Naive thymus-derived CD4-positive, alpha-beta T cell (primary cell): ENCODE measurements around the gene YPEL1. TPM values are rescaled to one million over a fixed set of nuclear protein-coding genes. Genes with fewer than 3 reads are reported as not detected.

Experiments
- ATAC-seq: fragments of 150-1000 bp; cut with Tn5 transposase; 2 replicates; pipeline ENCODE4 v1.10.0; 2021; ENCODE audit warnings: mild to moderate bottlenecking, moderate library complexity
- CTCF ChIA-PET: fragments of 350-600 bp; sonication (Branson Sonifier 250); formaldehyde crosslinking; loops from one replicate; lab custom pipeline; 2021; ENCODE audit warnings: antibody characterized with exemption; lab: Charles Lee
- POLR2A ChIA-PET: fragments of 350-600 bp; sonication (Branson Sonifier 250); formaldehyde crosslinking; loops from one replicate; lab custom pipeline; 2021; ENCODE audit warnings: antibody characterized with exemption, inconsistent platforms; lab: Charles Lee
- DNase-seq, 9 donors: peaks; one replicate each; pipeline versions ENCODE4 v3.0.0 to v3.0.0-alpha.2; 2020 to 2022; ENCODE audit warnings: mixed read lengths in 1 of 9
- H3K27ac ChIP-seq: one replicate; pipeline ENCODE4 v1.7.0; 2013; ENCODE audit warnings: mild to moderate bottlenecking, low read depth, low read length, moderate library complexity
- H3K27me3 ChIP-seq, 2 donors: one replicate each; pipeline ENCODE4 v1.7.0; 2013; ENCODE audit warnings: low read length in 2 of 2, mild to moderate bottlenecking in 2 of 2, moderate library complexity in 2 of 2; ENCODE audit not compliant: control insufficient read depth in 2 of 2, insufficient read depth in 2 of 2
- H3K36me3 ChIP-seq, 3 experiments: 1 replicate in 2 of 3; 2 replicates in 1 of 3; pipeline ENCODE4 v1.7.0; 2013; ENCODE audit warnings: low read length in 3 of 3, mild to moderate bottlenecking in 3 of 3, moderate library complexity in 1 of 3; ENCODE audit not compliant: insufficient read depth in 3 of 3, control insufficient read depth in 2 of 3
- H3K4me1 ChIP-seq, 2 donors: one replicate each; pipeline ENCODE4 v1.7.0; 2013; ENCODE audit warnings: low read length in 2 of 2, mild to moderate bottlenecking in 2 of 2, moderate library complexity in 1 of 2; ENCODE audit not compliant: control insufficient read depth in 2 of 2, insufficient read depth in 2 of 2
- H3K4me3 ChIP-seq: 2 replicates; pipeline ENCODE4 v1.7.0; 2013; ENCODE audit warnings: mild to moderate bottlenecking, low read length
- H3K9me3 ChIP-seq, 3 experiments: 1 replicate in 2 of 3; 2 replicates in 1 of 3; pipeline ENCODE4 v1.7.0; 2013; ENCODE audit warnings: low read length in 3 of 3; ENCODE audit not compliant: control insufficient read depth in 2 of 3
- H3K27ac Mint-ChIP-seq, 9 donors: one replicate each; pipeline ENCODE4 v1.8.0; 2020 to 2022; ENCODE audit warnings: mixed read lengths in 9 of 9, mild to moderate bottlenecking in 8 of 9, moderate library complexity in 5 of 9, inconsistent platforms in 2 of 9
- H3K27me3 Mint-ChIP-seq, 5 donors: one replicate each; pipeline ENCODE4 v1.8.0; 2021 to 2022; ENCODE audit warnings: mixed read lengths in 5 of 5, mild to moderate bottlenecking in 1 of 5
- H3K36me3 Mint-ChIP-seq, 5 donors: one replicate each; pipeline ENCODE4 v1.8.0; 2020 to 2022; ENCODE audit warnings: mixed read lengths in 5 of 5, mild to moderate bottlenecking in 3 of 5, inconsistent platforms in 1 of 5
- H3K4me1 Mint-ChIP-seq, 7 donors: one replicate each; pipeline ENCODE4 v1.8.0; 2020 to 2022; ENCODE audit warnings: mixed read lengths in 7 of 7, mild to moderate bottlenecking in 3 of 7, inconsistent platforms in 1 of 7
- H3K4me3 Mint-ChIP-seq, 10 donors: one replicate each; pipeline ENCODE4 v1.8.0; 2020 to 2022; ENCODE audit warnings: mild to moderate bottlenecking in 10 of 10, mixed read lengths in 10 of 10, moderate library complexity in 6 of 10, inconsistent platforms in 2 of 10
- H3K9me3 Mint-ChIP-seq, 11 donors: one replicate each; pipeline ENCODE4 v1.8.0; 2020 to 2022; ENCODE audit warnings: mixed read lengths in 11 of 11, mild to moderate bottlenecking in 4 of 11, inconsistent platforms in 1 of 11, moderate library complexity in 1 of 11
- intact Hi-C, 2 donors: fragments of 100-400 bp; cut with micrococcal nuclease; formaldehyde crosslinking; loops; one replicate each; pipeline ENCODE4 v1.15.1; 2023
- polyA plus RNA-seq, 2 donors: library from polyadenylated mRNA; unstranded; fragments of 300-500 nt; fragmentation: Illumina TruSeq; gene quantifications; one replicate each; pipeline ENCODE4 v1.2.3, GENCODE V29; 2021
- total RNA-seq, 6 experiments: library from RNA in 5 of 6; stranded (reverse) in 5 of 6; gene quantifications; 1 replicate in 5 of 6; 2 replicates in 1 of 6; pipeline ENCODE4 v1.2.3 and lab custom pipeline; 2021 to 2026

Gene YPEL1
- total and polyA plus RNA-seq, 7 experiments from 2014 or later, result 1.5 to 9.5 (median 3.6) TPM

- Histone ChIP-seq H3K4me1 (peaks cover 6 to 16% of the 10 kb centered on the region in 2 donors), H3K9me3 (no peaks in the 10 kb centered on the region), H3K36me3 (peaks cover 26 to 52% (median 27%) of the 10 kb centered on the region in 3 experiments), H3K4me3 (no peak overlapping the region), H3K27ac (no peak overlapping the region), H3K27me3 (no peaks in the 10 kb centered on the region)
- Mint-ChIP-seq H3K27me3 (peaks cover 0 to 2% (median 0%) of the 10 kb centered on the region in 5 donors), H3K36me3 (peaks cover 3 to 30% (median 12%) of the 10 kb centered on the region in 5 donors), H3K9me3 (no peaks in the 10 kb centered on the region), H3K4me3 (peak overlapping the region in 4 of 10 donors; percentile 37 to 75 (median 56)), H3K27ac (peak overlapping the region in 1 of 9 donors; percentile 57), H3K4me1 (peaks cover 30 to 46% (median 38%) of the 10 kb centered on the region in 7 donors)
- no peak for ATAC-seq
- POLR2A ChIA-PET, result interaction anchor here (1.8 kb wide), 1 partner anchor 39 kb away, joined by 4 read pairs; the partner anchor contains the start of gene YDJC
- DNase-seq, result no peak
- intact Hi-C loops, result loop anchor here in 1 of 2 donors (5.0 kb wide), 1 partner anchor 198 kb away; the partner anchor contains the start of gene MAPK1
- CTCF ChIA-PET, result no interaction called here
Observed at GRCh38 chr22:21669026-21669425, 66.6 kb downstream of the YPEL1 start.

- H3K4me3 ChIP-seq, result peak overlapping the region; percentile 99
- Mint-ChIP-seq H3K4me1 (peaks cover 29 to 45% (median 42%) of the 10 kb centered on the region in 7 donors), H3K27me3 (peaks cover 0 to 2% (median 0%) of the 10 kb centered on the region in 5 donors), H3K9me3 (no peaks in the 10 kb centered on the region), H3K4me3 (peak overlapping the region; percentile 95 to 100 (median 98)), H3K36me3 (peaks cover 0 to 13% (median 8%) of the 10 kb centered on the region in 5 donors), H3K27ac (peak overlapping the region; percentile 79 to 99 (median 97))
- H3K36me3 ChIP-seq, result peaks cover 11 to 29% (median 16%) of the 10 kb centered on the region in 3 experiments
- H3K27me3 ChIP-seq, result no peaks in the 10 kb centered on the region
- H3K9me3 ChIP-seq, result no peaks in the 10 kb centered on the region
- ChIA-PET CTCF (no interaction called here), POLR2A (interaction anchor here (1.8 to 2.9 kb wide), 3 partner anchors 25 to 69 kb away, joined by 6 to 20 read pairs (median 10); partner anchors contain the start of genes SDF2L1 and YPEL1)
- no peak for DNase-seq
- H3K27ac ChIP-seq, result peak overlapping the region; percentile 86
- intact Hi-C loops, result loop anchor here (1.0 to 5.0 kb wide), 7 partner anchors 9 to 749 kb away; partner anchors contain the start of genes CRKL (in 1 of the 2), MAPK1 (in 1 of the 2), SDF2L1 (in 1 of the 2) and YPEL1 (in 1 of the 2)
- H3K4me1 ChIP-seq, result peaks cover 6 to 16% of the 10 kb centered on the region in 2 donors
- ATAC-seq, result no peak
Observed at GRCh38 chr22:21666786-21667185, 68.8 kb downstream of the YPEL1 start.

DNA sequence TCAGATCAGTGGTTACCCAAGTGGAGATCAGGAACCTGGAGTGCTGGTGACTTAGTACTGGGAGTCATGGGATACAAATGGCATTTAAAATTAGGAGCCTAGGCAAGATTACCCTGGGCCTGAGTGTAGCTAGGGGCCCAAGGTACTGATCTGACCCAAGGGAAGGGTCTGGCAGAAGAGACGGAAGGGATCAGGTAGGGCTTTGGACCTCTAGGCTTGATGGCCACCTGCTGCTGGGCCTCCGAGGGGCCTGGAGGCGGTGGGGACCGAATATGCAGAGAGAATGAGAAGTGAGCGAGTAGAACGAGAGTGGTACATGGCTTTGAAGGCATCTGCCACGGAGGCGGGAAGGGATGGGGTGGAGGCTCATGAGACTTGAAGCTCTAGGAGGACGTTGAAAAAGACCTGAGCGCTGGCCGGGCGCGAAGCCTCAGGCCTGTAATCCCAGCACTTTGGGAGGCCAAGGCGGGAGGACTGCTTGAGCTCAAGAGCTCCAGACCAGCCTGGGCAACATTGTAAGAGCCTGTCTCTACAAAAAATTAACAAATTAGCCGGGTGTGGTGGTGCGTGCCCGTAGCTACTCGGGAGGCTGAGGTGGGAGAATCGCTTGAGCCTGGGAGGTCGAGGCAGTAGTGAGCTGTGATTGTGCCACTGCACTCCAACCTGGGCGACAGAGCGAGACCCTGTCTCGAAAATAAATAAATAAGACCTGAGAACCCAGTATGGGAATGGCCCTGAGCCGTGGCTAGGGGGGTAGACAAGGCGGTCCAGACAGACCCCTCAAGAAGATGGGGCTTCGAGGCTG lies 70.3 kb downstream of the YPEL1 start:
- H3K27me3 ChIP-seq, result no peaks in the 10 kb centered on the region
- H3K27ac ChIP-seq, result peak overlapping the region; percentile 86
- ChIA-PET POLR2A (interaction anchor here (0.7 to 2.9 kb wide), 7 partner anchors 9 to 70 kb away, joined by 4 to 20 read pairs (median 6); partner anchors contain the start of genes SDF2L1 and YPEL1), CTCF (interaction anchor here (0.6 to 1.3 kb wide), 5 partner anchors 18 to 285 kb away, joined by 4 to 6 read pairs (median 4); no protein-coding TSS in a partner anchor)
- peak overlapping the region; percentile 95 to 100 (median 98) for H3K4me3 Mint-ChIP-seq
- peaks cover 0 to 15% (median 5%) of the 10 kb centered on the region in 3 experiments for H3K36me3 ChIP-seq
- peaks cover 0 to 7% (median 3%) of the 10 kb centered on the region in 5 donors for H3K36me3 Mint-ChIP-seq
- H3K4me1 Mint-ChIP-seq, result peaks cover 24 to 41% (median 38%) of the 10 kb centered on the region in 7 donors
- H3K9me3 ChIP-seq, result no peaks in the 10 kb centered on the region
- H3K4me1 ChIP-seq, result peaks cover 6 to 16% of the 10 kb centered on the region in 2 donors
- peaks cover 0 to 2% (median 0%) of the 10 kb centered on the region in 5 donors for H3K27me3 Mint-ChIP-seq
- H3K27ac Mint-ChIP-seq, result peak overlapping the region; percentile 91 to 99 (median 97)
- no peaks in the 10 kb centered on the region for H3K9me3 Mint-ChIP-seq
- H3K4me3 ChIP-seq, result peak overlapping the region; percentile 99
- intact Hi-C loops, result loop anchor here in 1 of 2 donors (1.0 to 5.0 kb wide), 2 partner anchors 13 to 202 kb away; partner anchors contain the start of gene MAPK1
- ATAC-seq (no peak), DNase-seq (no peak)

DNA sequence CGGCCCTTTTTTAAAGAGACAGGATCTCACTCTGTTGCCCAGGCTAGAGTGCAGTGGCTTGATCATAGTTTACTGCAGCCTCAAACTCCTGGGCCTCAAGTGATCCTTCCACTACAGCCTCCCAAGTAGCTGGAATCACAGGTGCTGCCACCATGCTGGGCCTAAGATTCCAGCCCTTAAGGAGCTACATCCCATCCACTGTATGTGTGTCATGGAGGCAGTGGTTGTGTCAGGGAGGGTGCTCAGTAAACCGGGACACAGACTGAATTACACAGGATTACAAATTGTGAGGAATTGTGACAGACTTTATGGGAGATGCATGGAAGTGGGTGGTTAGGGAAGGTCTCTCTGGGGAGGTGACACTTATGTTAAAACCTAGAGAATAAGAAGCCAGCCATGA lies 71.9 kb downstream of the YPEL1 start:
- H3K27me3 ChIP-seq, result no peaks in the 10 kb centered on the region
- H3K9me3 Mint-ChIP-seq, result no peaks in the 10 kb centered on the region
- H3K27me3 Mint-ChIP-seq, result peaks cover 0 to 2% (median 0%) of the 10 kb centered on the region in 5 donors
- intact Hi-C loops, result no loop called here
- POLR2A ChIA-PET, result interaction anchor here (1.0 kb wide), 1 partner anchor 12 kb away, joined by 3 read pairs; no protein-coding TSS in a partner anchor
- no peak overlapping the region for H3K4me3 ChIP-seq
- H3K36me3 ChIP-seq, result peaks cover 0 to 5% (median 0%) of the 10 kb centered on the region in 3 experiments
- peak overlapping the region; percentile 12 to 71 (median 46) for H3K4me3 Mint-ChIP-seq
- H3K9me3 ChIP-seq, result no peaks in the 10 kb centered on the region
- CTCF ChIA-PET, result no interaction called here
- H3K4me1 Mint-ChIP-seq, result peaks cover 20 to 32% (median 28%) of the 10 kb centered on the region in 7 donors
- H3K36me3 Mint-ChIP-seq, result peaks cover 0 to 3% (median 0%) of the 10 kb centered on the region in 5 donors
- no peak overlapping the region for H3K27ac ChIP-seq
- peaks cover 6 to 16% of the 10 kb centered on the region in 2 donors for H3K4me1 ChIP-seq
- no peak for DNase-seq
- peak overlapping the region in 6 of 9 donors; percentile 34 to 76 (median 50) for H3K27ac Mint-ChIP-seq
- no peak for ATAC-seq

DNA sequence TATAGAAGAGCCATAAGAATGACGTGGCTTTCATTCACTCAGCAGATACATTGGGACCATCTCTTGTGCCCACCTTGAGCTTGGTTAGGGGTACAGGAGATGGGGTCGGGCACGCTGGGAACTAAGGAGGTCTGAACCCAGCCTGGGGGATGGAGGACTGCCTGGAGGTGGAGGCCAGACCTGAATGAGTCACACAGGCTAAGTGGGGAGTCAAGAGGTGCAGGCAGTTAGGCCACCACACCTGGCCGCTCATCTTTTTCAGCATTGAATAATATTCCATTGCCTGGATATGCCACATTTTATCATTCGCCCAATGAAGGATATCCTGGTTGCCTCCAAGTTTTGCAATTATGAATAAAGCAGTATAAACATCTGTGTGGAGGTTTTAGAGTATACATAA lies 73.6 kb downstream of the YPEL1 start:
- Mint-ChIP-seq H3K4me1 (peaks cover 11 to 26% (median 18%) of the 10 kb centered on the region in 7 donors), H3K36me3 (peaks cover 0 to 2% (median 0%) of the 10 kb centered on the region in 5 donors), H3K9me3 (no peaks in the 10 kb centered on the region), H3K27me3 (peaks cover 0 to 2% (median 0%) of the 10 kb centered on the region in 5 donors), H3K27ac (no peak overlapping the region), H3K4me3 (peak overlapping the region in 1 of 10 donors; percentile 69)
- intact Hi-C loops, result no loop called here
- DNase-seq (no peak), ATAC-seq (no peak)
- Histone ChIP-seq H3K27me3 (no peaks in the 10 kb centered on the region), H3K4me1 (peaks cover 6 to 17% of the 10 kb centered on the region in 2 donors), H3K4me3 (no peak overlapping the region), H3K36me3 (peaks cover 0 to 5% (median 0%) of the 10 kb centered on the region in 3 experiments), H3K27ac (no peak overlapping the region), H3K9me3 (no peaks in the 10 kb centered on the region)
- ChIA-PET POLR2A (interaction anchor here (0.7 kb wide), 1 partner anchor 19 kb away, joined by 4 read pairs; no protein-coding TSS in a partner anchor), CTCF (no interaction called here)

GRCh38 chr22:21660904-21661303 lies 74.7 kb downstream of the YPEL1 start:
- Mint-ChIP-seq H3K4me1 (peaks cover 17 to 28% (median 20%) of the 10 kb centered on the region in 7 donors), H3K27ac (no peak overlapping the region), H3K36me3 (peaks cover 0 to 3% (median 0%) of the 10 kb centered on the region in 5 donors), H3K4me3 (no peak overlapping the region), H3K27me3 (no peaks in the 10 kb centered on the region), H3K9me3 (no peaks in the 10 kb centered on the region)
- ChIA-PET POLR2A (no interaction called here), CTCF (interaction anchor here (0.6 kb wide), 1 partner anchor 54 kb away, joined by 5 read pairs; no protein-coding TSS in a partner anchor)
- DNase-seq, result no peak
- H3K4me3 ChIP-seq, result no peak overlapping the region
- no peak overlapping the region for H3K27ac ChIP-seq
- no peak for ATAC-seq
- H3K27me3 ChIP-seq, result no peaks in the 10 kb centered on the region
- peaks cover 0 to under 1% (median 0%) of the 10 kb centered on the region in 3 experiments for H3K36me3 ChIP-seq
- H3K4me1 ChIP-seq, result peaks cover 3 to 21% of the 10 kb centered on the region in 2 donors
- no peaks in the 10 kb centered on the region for H3K9me3 ChIP-seq
- intact Hi-C loops, result no loop called here
